ENCODE results near the gene RNF103. TPM values are rescaled to one million over a fixed set of nuclear protein-coding genes. Genes with fewer than 3 reads are reported as not detected.
"Not testable (repeated sequence)": the region's sequence is repeated elsewhere in the genome, so short reads cannot be mapped to it uniquely, and the experiment has no call there.

RNF103 gene
- total and polyA plus RNA-seq, 2 of the 13 experiments (the other 11 are each of a cell fraction or from before 2014, with no cell fraction given) = 19.8 to 21.1 TPM

- in situ Hi-C loops (cut with HindIII; ENCODE audit: extremely low pct_ligation_motif_present, low pct_unique_long_range_greater_than_20kb) = no loop called here
- CTCF ChIA-PET (ENCODE audit: low intra/inter-chr PET ratio, low total read pairs) = no interaction called here
These were observed 31.0 kb downstream of the RNF103 start for GRCh38 chr2:86592547-86593230.

GRCh38 chr2:86589701-86590100, 34.0 kb downstream of the RNF103 start:
- H3K9ac ChIP-seq (ENCODE audit: insufficient read depth, low read depth, low read length); H3K27me3 ChIP-seq (ENCODE audit: control insufficient read depth in 1 of 2, insufficient read depth in 2 of 2, low read length in 2 of 2); H3K4me2 ChIP-seq (ENCODE audit: low read depth, low read length); H3K27ac ChIP-seq (ENCODE audit: extremely low read length, insufficient read depth, low read length); H3K4me1 ChIP-seq (ENCODE audit: insufficient read depth, low read length); CTCF ChIA-PET (ENCODE audit: low intra/inter-chr PET ratio, low total read pairs); DNase-seq (ENCODE audit: low spot score); in situ Hi-C loops (cut with HindIII; ENCODE audit: extremely low pct_ligation_motif_present, low pct_unique_long_range_greater_than_20kb); H2AFZ ChIP-seq (ENCODE audit: low read length); POLR2A ChIA-PET; H3K79me2 ChIP-seq (ENCODE audit: insufficient read depth, low read length); ATAC-seq; H3K9me3 ChIP-seq (ENCODE audit: low read length); H4K20me1 ChIP-seq (ENCODE audit: insufficient read depth, low read length); FAIRE-seq; intact Hi-C loops (cut with micrococcal nuclease; ENCODE audit: unreplicated experiment); H3K36me3 ChIP-seq (replicated peaks in 1 of 2; ENCODE audit: control insufficient read depth in 1 of 2, insufficient read depth in 2 of 2, low read length in 2 of 2); BruUV-seq (replicated peaks); H3K4me3 ChIP-seq (replicated peaks in 1 of 3; ENCODE audit: insufficient read depth in 1 of 3, low read depth in 2 of 3, low read length in 3 of 3): not testable (repeated sequence)
- whole genome bisulfite sequencing (ENCODE audit: low lambda C conversion rate) = 38% methylated on average over 5 of the region's 5 CpGs

More at GRCh38 chr2:86592547-86593230, 31.0 kb downstream of the RNF103 start:
- Histone ChIP-seq H3K9me3 (ENCODE audit: low read length) (no peaks in the 10 kb centered on the region), H3K27ac (ENCODE audit: extremely low read length, insufficient read depth, low read length) (no peak overlapping the region), H3K4me3 (replicated peaks in 1 of 3; ENCODE audit: insufficient read depth in 1 of 3, low read depth in 2 of 3, low read length in 3 of 3) (no peak overlapping the region), H3K4me2 (ENCODE audit: low read depth, low read length) (no peak overlapping the region), H3K27me3 (ENCODE audit: control insufficient read depth in 1 of 2, insufficient read depth in 2 of 2, low read length in 2 of 2) (no peaks in the 10 kb centered on the region; a peak in 1 of 5 replicates), H3K9ac (ENCODE audit: insufficient read depth, low read depth, low read length) (no peak overlapping the region), H3K36me3 (replicated peaks in 1 of 2; ENCODE audit: control insufficient read depth in 1 of 2, insufficient read depth in 2 of 2, low read length in 2 of 2) (no peaks in the 10 kb centered on the region), H4K20me1 (ENCODE audit: insufficient read depth, low read length) (no peaks in the 10 kb centered on the region), H3K79me2 (ENCODE audit: insufficient read depth, low read length) (no peaks in the 10 kb centered on the region), H3K4me1 (ENCODE audit: insufficient read depth, low read length) (no peaks in the 10 kb centered on the region), H2AFZ (ENCODE audit: low read length) (no peak overlapping the region)
- POLR2A ChIA-PET = no interaction called here
- FAIRE-seq = no peak
- intact Hi-C loops (cut with micrococcal nuclease; ENCODE audit: unreplicated experiment) = no loop called here
- no TSS peak for BruUV-seq (replicated peaks)
- ATAC-seq = no peak
- WGBS (ENCODE audit: low lambda C conversion rate) = 27% methylated on average over 3 of the region's 3 CpGs
- no peak for DNase-seq (ENCODE audit: low spot score)
- TF ChIP-seq ZBTB20 (CRISPR knock-in tag; IDR thresholded peaks at IDR 0.05; ENCODE audit: borderline replicate concordance, low read depth) = no peak

All from HepG2 (cell line).